Activated CD8-positive, alpha-beta T cell treated with anti-CD3 and anti-CD28 coated beads for 36 hours (primary cell): ENCODE results near the gene CTH. TPM values are rescaled to one million over a fixed set of nuclear protein-coding genes. Genes with fewer than 3 reads are reported as not detected.
"Not testable (repeated sequence)": the region's sequence is repeated elsewhere in the genome, so short reads cannot be mapped to it uniquely, and the experiment has no call there.

ENCODE experiments used
- ATAC-seq: fragments of 200-7000 bp; cut with Tn5 transposase; one replicate; pipeline ENCODE4 v1.10.0; 2021; ENCODE audit warnings: mild to moderate bottlenecking, moderate library complexity
- CTCF ChIA-PET: fragments of 350-600 bp; sonication (Branson Sonifier 250); formaldehyde crosslinking; loops from one replicate; lab custom pipeline; 2021; ENCODE audit warnings: antibody characterized with exemption; lab: Charles Lee
- POLR2A ChIA-PET: fragments of 350-600 bp; sonication (Branson Sonifier 250); formaldehyde crosslinking; loops from one replicate; lab custom pipeline; 2021; ENCODE audit warnings: antibody characterized with exemption; lab: Charles Lee
- DNase-seq: peaks from one replicate; pipeline ENCODE4 v3.0.0-alpha.2; 2020
- H3K27ac Mint-ChIP-seq: one replicate; pipeline ENCODE4 v1.8.0; 2021; ENCODE audit warnings: mild to moderate bottlenecking, mixed read lengths
- H3K27me3 Mint-ChIP-seq: one replicate; pipeline ENCODE4 v1.8.0; 2021; ENCODE audit warnings: mixed read lengths
- H3K36me3 Mint-ChIP-seq: one replicate; pipeline ENCODE4 v1.8.0; 2021; ENCODE audit warnings: low read depth, mixed read lengths
- H3K4me1 Mint-ChIP-seq: one replicate; pipeline ENCODE4 v1.8.0; 2021; ENCODE audit warnings: low read depth, mixed read lengths
- H3K4me3 Mint-ChIP-seq: one replicate; pipeline ENCODE4 v1.8.0; 2021; ENCODE audit warnings: mild to moderate bottlenecking, moderate library complexity, mixed read lengths
- H3K9me3 Mint-ChIP-seq: one replicate; pipeline ENCODE4 v1.8.0; 2021; ENCODE audit warnings: mixed read lengths
- CTCF ChIP-seq: fragments of 200-600 bp; IDR thresholded peaks from one replicate; pipeline ENCODE4 v1.8.0; 2022; ENCODE audit warnings: antibody characterized with exemption, mild to moderate bottlenecking
- intact Hi-C: fragments of 100-400 bp; cut with micrococcal nuclease; formaldehyde crosslinking; loops from one replicate; pipeline ENCODE4 v1.10.0; 2022
- total RNA-seq, 2 experiments: library from RNA; stranded (reverse); gene quantifications; one replicate each; pipeline ENCODE4 v1.2.3, GENCODE V29; 2021

CTH gene
- 10 to 100 TPM; 34.5 to 35.0 TPM for total RNA-seq

GRCh38 chr1:70410604-70411359 lies at the start of gene CTH:
TSS of gene CTH (plus strand) at chr1:70411268. CDS start at chr1:70411416, 148 bp downstream.
- TF ChIP-seq CTCF = no peak
- ATAC-seq (peak; percentile 95), DNase-seq (peak; percentile 97)
- POLR2A ChIA-PET = interaction anchor here (0.7 to 3.7 kb wide), 10 partner anchors 12 to 244 kb away, joined by 3 to 47 read pairs (median 4); partner anchors contain the start of genes ANKRD13C and SRSF11
- H3K27ac Mint-ChIP-seq = peak within 1 kb of the TSS; percentile 94
- H3K4me1 Mint-ChIP-seq = peaks cover 15% of the 10 kb centered on the region
- H3K9me3 Mint-ChIP-seq = no peaks in the 10 kb centered on the region
- peaks cover 19% of the 10 kb centered on the region for H3K36me3 Mint-ChIP-seq
- CTCF ChIA-PET = interaction anchor here (0.8 to 3.2 kb wide), 9 partner anchors 12 to 277 kb away, joined by 3 to 24 read pairs (median 4); partner anchors contain the start of genes ANKRD13C, LRRC40 and SRSF11
- H3K4me3 Mint-ChIP-seq = peak within 1 kb of the TSS; percentile 99
- peaks cover 2% of the 10 kb centered on the region for H3K27me3 Mint-ChIP-seq
- intact Hi-C loops = loop anchor here (2.0 kb wide), 1 partner anchor 56 kb away; the partner anchor contains the start of gene ANKRD13C

- H3K4me1 Mint-ChIP-seq = no peaks in the 10 kb centered on the region
Observed at GRCh38 chr1:70361727-70362398, 49.2 kb upstream of the CTH start.

GRCh38 chr1:70364439-70364838 lies 46.6 kb upstream of the CTH start:
- ChIA-PET POLR2A (no interaction called here), CTCF (no interaction called here)
- Mint-ChIP-seq H3K4me1 (no peaks in the 10 kb centered on the region), H3K27ac (no peak overlapping the region), H3K36me3 (peaks cover 5% of the 10 kb centered on the region), H3K4me3 (no peak overlapping the region), H3K9me3 (no peaks in the 10 kb centered on the region), H3K27me3 (no peaks in the 10 kb centered on the region)
- TF ChIP-seq CTCF = no peak
- intact Hi-C loops = no loop called here
- ATAC-seq (no peak), DNase-seq (no peak)

More at GRCh38 chr1:70361727-70362398, 49.2 kb upstream of the CTH start:
- intact Hi-C loops = no loop called here
- POLR2A ChIA-PET = no interaction called here
- Mint-ChIP-seq H3K27me3 (no peaks in the 10 kb centered on the region), H3K9me3 (no peaks in the 10 kb centered on the region), H3K27ac (no peak overlapping the region), H3K36me3 (peaks cover 7% of the 10 kb centered on the region), H3K4me3 (no peak overlapping the region)
- ATAC-seq (no peak), DNase-seq (no peak)
- CTCF ChIA-PET = no interaction called here
- no peak for TF ChIP-seq CTCF

GRCh38 chr1:70366425-70366952 lies 44.6 kb upstream of the CTH start:
- intact Hi-C loops, H3K36me3 Mint-ChIP-seq, H3K4me1 Mint-ChIP-seq, H3K27me3 Mint-ChIP-seq, H3K4me3 Mint-ChIP-seq, H3K9me3 Mint-ChIP-seq, CTCF ChIA-PET, H3K27ac Mint-ChIP-seq, POLR2A ChIA-PET, ATAC-seq, DNase-seq: not testable (repeated sequence)

- H3K27ac Mint-ChIP-seq, POLR2A ChIA-PET, H3K4me1 Mint-ChIP-seq, H3K9me3 Mint-ChIP-seq, H3K4me3 Mint-ChIP-seq, DNase-seq, CTCF ChIA-PET, H3K27me3 Mint-ChIP-seq, H3K36me3 Mint-ChIP-seq, ATAC-seq, intact Hi-C loops: not testable (repeated sequence)
Observed at GRCh38 chr1:70366997-70367396, 44.1 kb upstream of the CTH start.

- H3K9me3 Mint-ChIP-seq, H3K27me3 Mint-ChIP-seq, CTCF ChIA-PET, DNase-seq, H3K4me1 Mint-ChIP-seq, H3K27ac Mint-ChIP-seq, POLR2A ChIA-PET, ATAC-seq, intact Hi-C loops, H3K36me3 Mint-ChIP-seq, H3K4me3 Mint-ChIP-seq: not testable (repeated sequence)
Observed at GRCh38 chr1:70367397-70367796, 43.7 kb upstream of the CTH start.

GRCh38 chr1:70371586-70371985 lies 39.5 kb upstream of the CTH start:
- H3K4me3 Mint-ChIP-seq, intact Hi-C loops, DNase-seq, H3K4me1 Mint-ChIP-seq, ATAC-seq, H3K27me3 Mint-ChIP-seq, H3K36me3 Mint-ChIP-seq, POLR2A ChIA-PET, H3K27ac Mint-ChIP-seq, CTCF ChIA-PET, H3K9me3 Mint-ChIP-seq: not testable (repeated sequence)
